ENCODE measurements around the gene SUGCT. TPM values are rescaled to one million over a fixed set of nuclear protein-coding genes. Genes with fewer than 3 reads are reported as not detected.

Gene SUGCT
- total RNA-seq, 1 experiment from 2014 or later = 4.6 TPM

GRCh38 chr7:40903872-40904271 is 769.1 kb downstream of the SUGCT start:
- Mint-ChIP-seq H3K36me3 (no peaks in the 10 kb centered on the region), H3K9me3 (no peaks in the 10 kb centered on the region), H3K4me3 (no peak overlapping the region), H3K27ac (no peak overlapping the region), H3K4me1 (no peaks in the 10 kb centered on the region; the same call in 1 of the 2 replicates), H3K27me3 (ENCODE audit: low read depth) (no peaks in the 10 kb centered on the region; the same call in 1 of the 2 replicates)
- CTCF ChIA-PET = no interaction called here
- ATAC-seq = no peak
- no peak for DNase-seq (ENCODE audit: low spot score)
- TF ChIP-seq GABPB1 (CRISPR knock-in tag; IDR thresholded peaks at IDR 0.05) (no peak), ZNF263 (CRISPR knock-in tag; IDR thresholded peaks at IDR 0.05; ENCODE audit: low read depth) (no peak), MXD4 (CRISPR knock-in tag; IDR thresholded peaks at IDR 0.05; ENCODE audit: borderline replicate concordance) (no peak)
- POLR2A ChIA-PET = no interaction called here

GRCh38 chr7:40907286-40907685 is 772.5 kb downstream of the SUGCT start:
- Mint-ChIP-seq H3K4me1 (no peaks in the 10 kb centered on the region; the same call in 1 of the 2 replicates), H3K27ac (no peak overlapping the region), H3K9me3 (no peaks in the 10 kb centered on the region; the same call in 1 of the 2 replicates), H3K27me3 (ENCODE audit: low read depth) (no peaks in the 10 kb centered on the region), H3K4me3 (no peak overlapping the region), H3K36me3 (no peaks in the 10 kb centered on the region)
- POLR2A ChIA-PET = no interaction called here
- no peak for ATAC-seq
- CTCF ChIA-PET = interaction anchor here (0.7 kb wide), 1 partner anchor 358 kb away, joined by 3 read pairs; no protein-coding TSS in a partner anchor
- no peak for TF ChIP-seq HMGXB4 (CRISPR knock-in tag; IDR thresholded peaks at IDR 0.05)
- no peak for TF ChIP-seq JUN (CRISPR knock-in tag; IDR thresholded peaks at IDR 0.05)
- TF ChIP-seq ZNF281 (CRISPR knock-in tag; IDR thresholded peaks at IDR 0.05) = no peak
- no peak for TF ChIP-seq ETV6 (CRISPR knock-in tag; IDR thresholded peaks at IDR 0.05)
- no peak for TF ChIP-seq PREB (CRISPR knock-in tag; IDR thresholded peaks at IDR 0.05; ENCODE audit: borderline replicate concordance)
- no peak for TF ChIP-seq ESRRA (CRISPR knock-in tag; IDR thresholded peaks at IDR 0.05; ENCODE audit: borderline replicate concordance)
- no peak for TF ChIP-seq CTCF (IDR thresholded peaks at IDR 0.05)
- TF ChIP-seq NFE2L1 (CRISPR knock-in tag; IDR thresholded peaks at IDR 0.05) = no peak
- no peak for TF ChIP-seq MAX (CRISPR knock-in tag; IDR thresholded peaks at IDR 0.05)
- no peak for TF ChIP-seq SMAD4 (CRISPR knock-in tag; IDR thresholded peaks at IDR 0.05)
- TF ChIP-seq ATF3 (CRISPR knock-in tag; conservative IDR thresholded peaks at IDR 0.05) = no peak
- TF ChIP-seq SOX15 (CRISPR knock-in tag; IDR thresholded peaks at IDR 0.05) = no peak
- no peak for TF ChIP-seq NR2C2 (CRISPR knock-in tag; IDR thresholded peaks at IDR 0.05)
- no peak for TF ChIP-seq FOXK1 (CRISPR knock-in tag; IDR thresholded peaks at IDR 0.05)
- DNase-seq (ENCODE audit: low spot score) = no peak
